Germinal center (tissue), 1 donor: ENCODE measurements around the gene RITA1.
"Not testable (repeated sequence)": the region's sequence is repeated elsewhere in the genome, so short reads cannot be mapped to it uniquely, and the experiment has no call there.

Experiments used
- DNase-seq: peaks from one replicate; pipeline ENCODE4 v3.0.0; 2012; ENCODE audit warnings: mixed read lengths, low spot score

RITA1 gene

GRCh38 chr12:113203852-113204760 is 18.6 kb downstream of the RITA1 start:
- DNase-seq = no peak

GRCh38 chr12:113204804-113205203 is 19.3 kb downstream of the RITA1 start:
- DNase-seq = no peak

GRCh38 chr12:113206802-113207201 is 21.3 kb downstream of the RITA1 start:
- not testable (repeated sequence) for DNase-seq

- DNase-seq = no peak
Observed at GRCh38 chr12:113207613-113208040, 22.1 kb downstream of the RITA1 start.

GRCh38 chr12:113208041-113208934 is 22.8 kb downstream of the RITA1 start:
- DNase-seq = peak; percentile 71

GRCh38 chr12:113211160-113211559 is 25.6 kb downstream of the RITA1 start:
- DNase-seq = no peak

- DNase-seq = no peak
Observed at GRCh38 chr12:113214895-113215400, 29.4 kb downstream of the RITA1 start.

- no peak for DNase-seq
Observed at GRCh38 chr12:113216027-113216426, 30.5 kb downstream of the RITA1 start.

GRCh38 chr12:113220593-113221180 is 35.2 kb downstream of the RITA1 start:
- DNase-seq = peak; percentile 26

GRCh38 chr12:113221181-113221996 is 35.9 kb downstream of the RITA1 start, which contains the start of gene TPCN1:
Gene TPCN1 (plus strand): TSS chr12:113221464. CDS start chr12:113226853, 5,389 bp downstream.
- DNase-seq = peak; percentile 98

GRCh38 chr12:113221997-113222729 is 36.6 kb downstream of the RITA1 start:
- peak; percentile 30 for DNase-seq

- no peak for DNase-seq
Observed at GRCh38 chr12:113222730-113223531, 37.4 kb downstream of the RITA1 start.

- DNase-seq = no peak
Observed at GRCh38 chr12:113224955-113225354, 39.4 kb downstream of the RITA1 start.

- no peak for DNase-seq
Observed at GRCh38 chr12:113226696-113227568, 41.4 kb downstream of the RITA1 start.

GRCh38 chr12:113227686-113228391 is 42.3 kb downstream of the RITA1 start:
- no peak for DNase-seq

GRCh38 chr12:113228394-113229028 is 43.0 kb downstream of the RITA1 start:
- no peak for DNase-seq
